Measurements from ENCODE around the gene SSC4D.
"Not testable (repeated sequence)": the region's sequence is repeated elsewhere in the genome, so short reads cannot be mapped to it uniquely, and the experiment has no call there.

Gene SSC4D

GRCh38 chr7:76417654-76418310 lies 8.3 kb upstream of the SSC4D start:
- not testable (repeated sequence) for DNase-seq

GRCh38 chr7:76412249-76412648 lies 2.8 kb upstream of the SSC4D start:
- no peak for DNase-seq

GRCh38 chr7:76411626-76412025 lies 2.1 kb upstream of the SSC4D start:
- no peak for DNase-seq

GRCh38 chr7:76408121-76408560 lies 1.4 kb downstream of the SSC4D start:
- no peak for DNase-seq

GRCh38 chr7:76407718-76408117 lies 1.8 kb downstream of the SSC4D start:
- DNase-seq, result no peak

GRCh38 chr7:76405738-76406137 lies 3.8 kb downstream of the SSC4D start:
- no peak for DNase-seq

GRCh38 chr7:76403780-76404494 lies 5.6 kb downstream of the SSC4D start:
- no peak for DNase-seq

GRCh38 chr7:76403097-76403496 lies 6.4 kb downstream of the SSC4D start:
- DNase-seq, result not testable (repeated sequence)

- no peak for DNase-seq
These were observed 9.2 kb downstream of the SSC4D start for GRCh38 chr7:76400248-76400647.

GRCh38 chr7:76397409-76398183 lies 11.9 kb downstream of the SSC4D start:
- DNase-seq, result peak; percentile 93

- no peak for DNase-seq
These were observed 12.6 kb downstream of the SSC4D start for GRCh38 chr7:76396864-76397263.

GRCh38 chr7:76395965-76396726 lies 13.4 kb downstream of the SSC4D start:
- DNase-seq, result no peak

- not testable (repeated sequence) for DNase-seq
These were observed 13.9 kb downstream of the SSC4D start for GRCh38 chr7:76395605-76395964.

- no peak for DNase-seq
These were observed 14.5 kb downstream of the SSC4D start for GRCh38 chr7:76394957-76395356.

- peak; percentile 97 for DNase-seq
These were observed 16.1 kb downstream of the SSC4D start for GRCh38 chr7:76393116-76394031.

- DNase-seq, result no peak
These were observed 16.9 kb downstream of the SSC4D start for GRCh38 chr7:76392531-76393115.

- DNase-seq, result no peak
These were observed 19.4 kb downstream of the SSC4D start for GRCh38 chr7:76390092-76390491.

GRCh38 chr7:76387789-76388188 lies 21.7 kb downstream of the SSC4D start:
- not testable (repeated sequence) for DNase-seq

GRCh38 chr7:76386691-76387260 lies 22.7 kb downstream of the SSC4D start:
- DNase-seq, result no peak

GRCh38 chr7:76383089-76383944 lies 26.2 kb downstream of the SSC4D start:
- no peak for DNase-seq
